ENCODE results near the gene MGMT.

DNA sequence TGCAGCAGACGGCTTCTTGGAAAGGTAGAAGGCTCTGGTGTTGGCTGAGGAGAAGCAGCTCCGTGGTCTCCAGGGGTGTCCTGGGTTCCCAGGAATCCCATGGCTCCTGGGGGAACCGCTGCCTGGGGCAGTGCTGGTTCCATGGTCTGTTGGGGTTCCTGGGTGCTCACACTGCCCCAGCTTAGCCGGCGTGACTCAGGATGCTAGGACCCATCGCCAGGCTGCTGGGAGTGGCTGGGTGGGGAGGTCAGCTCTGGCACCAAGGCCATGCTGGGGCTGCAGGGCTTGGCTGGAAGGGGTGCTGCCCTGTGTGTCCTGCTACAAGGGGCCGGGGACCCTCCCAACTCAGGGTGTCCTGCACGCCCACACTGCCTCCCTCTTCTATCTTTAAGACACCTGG, 9.4 kb downstream of the MGMT start:
- TF ChIP-seq SUZ12 (IDR thresholded peaks at IDR 0.05; ENCODE audit: extremely low read depth, insufficient read depth, insufficient read length) = no peak
- no peak for TF ChIP-seq ZNF274 (IDR thresholded peaks at IDR 0.05; ENCODE audit: low read depth, low read length)
- no peak for TF ChIP-seq YY1 (IDR thresholded peaks at IDR 0.05; ENCODE audit: insufficient read depth, insufficient read length)
